D721Med (cell line): ENCODE data around the gene EPHB3.

Experiments used
- DNase-seq: peaks from one replicate; pipeline ENCODE4 v3.0.0; 2011; ENCODE audit warnings: low spot score; ENCODE audit not compliant: insufficient read length
- FAIRE-seq: peaks from 2 replicates; lab custom pipeline; 2011; peaks lifted over from hg19 to GRCh38; lab: Jason Lieb, UNC
- TF ChIP-seq, protein P1 (sequence below): IDR thresholded peaks from 2 replicates; pipeline ENCODE4 v1.5.1; 2012; ENCODE audit warnings: mild to moderate bottlenecking, control low read depth; ENCODE audit not compliant: insufficient read depth; ENCODE audit errors: missing control alignments

EPHB3 gene

DNA sequence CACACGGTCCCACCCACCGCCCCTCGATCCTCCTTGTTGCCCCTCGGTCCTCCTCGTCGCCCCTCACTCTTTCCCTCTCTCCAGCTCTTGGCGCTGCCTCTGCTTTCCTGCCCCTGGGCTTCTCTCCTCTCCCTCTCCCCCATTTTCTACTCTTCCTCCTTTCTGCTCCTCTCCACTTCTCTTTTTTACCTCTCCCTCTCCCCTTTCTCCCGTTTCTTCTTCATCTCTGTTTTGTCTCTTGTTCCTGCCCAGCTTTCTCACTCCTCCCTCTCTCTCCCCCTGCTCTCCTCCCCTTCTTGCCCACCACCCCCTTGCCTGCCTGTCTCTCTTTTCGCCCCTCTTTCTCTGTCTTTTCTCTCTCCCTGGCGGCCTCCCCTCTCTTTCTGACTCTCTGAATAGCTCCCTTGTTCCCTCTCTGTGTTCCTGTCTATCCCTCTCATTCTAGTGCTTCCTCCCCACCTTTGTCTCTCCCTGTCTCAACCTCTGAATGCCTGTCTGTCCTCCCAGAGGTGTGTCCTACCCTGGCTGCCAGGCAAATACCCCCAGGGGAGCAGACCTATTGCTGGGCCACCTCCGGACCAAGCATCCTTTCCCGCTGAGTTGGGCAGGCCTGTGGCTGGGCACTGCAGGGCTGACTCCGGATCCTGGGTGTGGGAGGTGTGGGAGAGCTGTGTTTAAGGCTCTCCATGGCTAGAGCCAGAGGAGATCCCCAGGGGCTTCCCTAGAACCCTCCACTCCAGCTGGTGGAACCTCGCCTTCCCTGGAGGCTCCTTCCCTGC, 41.0 kb downstream of the EPHB3 start:
- TF ChIP-seq, protein P1, sequence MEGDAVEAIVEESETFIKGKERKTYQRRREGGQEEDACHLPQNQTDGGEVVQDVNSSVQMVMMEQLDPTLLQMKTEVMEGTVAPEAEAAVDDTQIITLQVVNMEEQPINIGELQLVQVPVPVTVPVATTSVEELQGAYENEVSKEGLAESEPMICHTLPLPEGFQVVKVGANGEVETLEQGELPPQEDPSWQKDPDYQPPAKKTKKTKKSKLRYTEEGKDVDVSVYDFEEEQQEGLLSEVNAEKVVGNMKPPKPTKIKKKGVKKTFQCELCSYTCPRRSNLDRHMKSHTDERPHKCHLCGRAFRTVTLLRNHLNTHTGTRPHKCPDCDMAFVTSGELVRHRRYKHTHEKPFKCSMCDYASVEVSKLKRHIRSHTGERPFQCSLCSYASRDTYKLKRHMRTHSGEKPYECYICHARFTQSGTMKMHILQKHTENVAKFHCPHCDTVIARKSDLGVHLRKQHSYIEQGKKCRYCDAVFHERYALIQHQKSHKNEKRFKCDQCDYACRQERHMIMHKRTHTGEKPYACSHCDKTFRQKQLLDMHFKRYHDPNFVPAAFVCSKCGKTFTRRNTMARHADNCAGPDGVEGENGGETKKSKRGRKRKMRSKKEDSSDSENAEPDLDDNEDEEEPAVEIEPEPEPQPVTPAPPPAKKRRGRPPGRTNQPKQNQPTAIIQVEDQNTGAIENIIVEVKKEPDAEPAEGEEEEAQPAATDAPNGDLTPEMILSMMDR, result no peak
- DNase-seq (no peak), FAIRE-seq (no peak)

DNA sequence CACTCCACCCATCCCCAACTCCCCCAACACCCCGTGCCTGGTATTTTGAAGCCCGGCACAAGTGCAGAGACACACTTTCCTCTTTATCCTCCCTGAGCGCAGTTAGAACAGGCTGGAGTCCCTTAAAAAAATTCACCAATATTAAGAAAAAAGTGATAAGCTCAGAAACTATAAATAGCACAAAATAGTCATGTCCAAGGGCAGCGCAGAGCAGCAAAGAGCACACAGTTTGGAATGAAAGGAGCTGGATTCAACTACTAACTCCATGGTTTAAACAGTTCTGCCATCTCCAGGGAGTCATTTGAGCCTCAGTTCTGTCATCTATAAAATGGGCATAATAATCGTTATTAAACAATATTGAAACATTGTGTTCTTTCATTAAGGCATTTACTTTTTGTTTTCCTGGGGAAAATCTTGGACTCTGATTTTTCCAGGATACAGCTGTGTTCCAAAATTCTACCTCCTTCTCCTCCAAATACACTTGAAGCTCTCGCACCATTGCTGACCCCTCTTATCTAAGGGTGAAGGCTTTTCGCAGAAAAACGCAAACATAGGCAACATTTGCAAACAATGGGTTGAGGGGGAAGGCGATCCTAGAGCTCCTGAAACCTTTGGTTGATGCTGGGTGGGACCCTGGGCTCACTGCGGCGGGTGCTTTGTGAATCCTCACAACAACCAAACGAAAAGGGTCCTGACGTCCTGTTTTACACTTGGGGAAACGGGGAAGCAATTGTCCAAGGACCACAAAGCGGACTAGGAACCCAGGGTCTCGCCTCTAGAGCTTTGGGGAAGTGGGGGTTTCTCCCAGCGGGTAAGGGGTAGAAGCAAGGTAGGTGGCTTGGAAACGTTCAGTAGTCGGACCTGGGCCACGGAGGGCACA, 41.8 kb downstream of the EPHB3 start:
- FAIRE-seq, result no peak
- TF ChIP-seq, protein P1, result no peak
- DNase-seq, result no peak

DNA sequence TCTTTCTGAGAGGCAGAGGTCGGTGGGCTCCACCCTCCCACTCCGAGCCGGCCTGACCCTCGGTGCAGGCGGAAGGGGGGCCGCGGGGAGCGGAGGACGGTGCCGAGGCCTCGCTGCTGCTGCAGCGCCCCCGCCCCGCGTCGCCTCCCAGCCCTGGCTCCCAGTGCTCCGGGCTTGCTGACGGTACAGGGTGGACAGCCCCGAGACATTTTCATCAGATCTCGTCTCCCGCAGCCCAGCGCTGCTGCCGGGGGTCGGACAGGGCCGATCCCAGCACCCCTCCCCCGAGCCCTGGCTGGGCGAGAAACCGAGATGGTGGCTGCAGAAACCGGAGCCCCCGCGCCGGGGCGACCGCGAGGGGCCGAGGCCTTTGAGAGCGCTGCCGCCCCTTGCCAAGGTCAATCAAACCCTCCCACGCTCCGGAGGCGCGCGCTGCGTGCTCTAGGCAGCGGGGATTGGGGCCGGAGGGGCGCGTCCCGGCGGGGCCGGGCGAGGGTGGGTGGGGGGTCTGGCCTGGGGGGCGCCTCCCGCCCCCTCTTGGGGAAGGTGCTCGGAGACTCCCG, 42.5 kb downstream of the EPHB3 start:
- DNase-seq, result no peak
- TF ChIP-seq, protein P1, result no peak
- no peak for FAIRE-seq

DNA sequence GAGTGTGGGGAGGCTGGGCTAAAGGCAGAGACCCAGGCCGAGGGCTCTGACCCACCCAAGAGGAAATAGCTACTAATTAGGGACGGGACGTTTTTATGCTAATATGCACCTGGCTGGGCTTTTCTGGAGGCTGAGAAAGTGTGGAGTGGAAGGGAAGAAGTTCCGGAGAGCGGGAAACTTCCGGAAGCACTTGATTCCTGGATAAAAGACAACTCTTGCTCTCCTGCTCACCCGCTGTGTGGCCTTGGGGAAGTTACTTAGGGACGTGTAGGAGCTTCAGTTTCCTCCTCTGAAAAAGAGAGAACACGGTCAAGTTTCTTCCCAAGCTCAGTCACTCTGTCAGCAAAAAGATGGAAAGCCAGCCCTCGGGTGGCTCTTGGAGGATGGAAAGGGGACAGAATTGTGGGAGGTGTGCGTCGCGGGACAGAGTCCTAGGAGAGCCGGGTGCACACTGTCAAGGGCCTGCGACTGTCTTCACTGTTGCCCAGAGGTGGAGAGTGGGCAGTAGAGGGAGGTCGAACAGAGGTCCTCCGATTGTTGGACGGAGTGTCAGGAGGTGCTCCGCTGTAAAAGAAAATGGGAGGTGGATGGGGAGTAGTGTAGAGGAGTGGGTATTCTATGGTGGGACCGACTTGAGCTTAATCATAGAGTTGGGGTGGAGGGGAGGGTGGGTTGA, 43.2 kb downstream of the EPHB3 start:
- TF ChIP-seq, protein P1, result no peak
- FAIRE-seq (no peak), DNase-seq (no peak)

DNA sequence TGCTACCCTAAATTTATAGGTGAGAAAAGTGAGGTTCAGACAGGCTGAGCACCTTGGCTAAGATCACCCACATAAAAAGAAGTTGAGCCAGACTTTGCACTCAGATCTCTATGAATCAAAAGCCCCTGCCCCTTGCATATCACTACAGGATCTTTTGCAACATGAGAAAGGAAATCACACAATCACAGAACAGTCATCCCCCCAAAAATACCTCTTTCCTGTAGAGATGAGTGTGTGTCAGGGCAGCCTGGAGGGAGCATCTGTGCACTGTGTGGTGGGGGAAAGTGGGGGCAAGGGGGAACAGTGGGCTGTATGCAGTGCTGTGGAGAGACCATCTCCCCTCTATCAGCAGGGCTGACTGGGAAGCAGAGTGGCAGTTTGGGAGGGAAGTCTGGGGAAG, 46.6 kb downstream of the EPHB3 start:
- TF ChIP-seq, protein P1, result no peak
- DNase-seq, result no peak
- no peak for FAIRE-seq

DNA sequence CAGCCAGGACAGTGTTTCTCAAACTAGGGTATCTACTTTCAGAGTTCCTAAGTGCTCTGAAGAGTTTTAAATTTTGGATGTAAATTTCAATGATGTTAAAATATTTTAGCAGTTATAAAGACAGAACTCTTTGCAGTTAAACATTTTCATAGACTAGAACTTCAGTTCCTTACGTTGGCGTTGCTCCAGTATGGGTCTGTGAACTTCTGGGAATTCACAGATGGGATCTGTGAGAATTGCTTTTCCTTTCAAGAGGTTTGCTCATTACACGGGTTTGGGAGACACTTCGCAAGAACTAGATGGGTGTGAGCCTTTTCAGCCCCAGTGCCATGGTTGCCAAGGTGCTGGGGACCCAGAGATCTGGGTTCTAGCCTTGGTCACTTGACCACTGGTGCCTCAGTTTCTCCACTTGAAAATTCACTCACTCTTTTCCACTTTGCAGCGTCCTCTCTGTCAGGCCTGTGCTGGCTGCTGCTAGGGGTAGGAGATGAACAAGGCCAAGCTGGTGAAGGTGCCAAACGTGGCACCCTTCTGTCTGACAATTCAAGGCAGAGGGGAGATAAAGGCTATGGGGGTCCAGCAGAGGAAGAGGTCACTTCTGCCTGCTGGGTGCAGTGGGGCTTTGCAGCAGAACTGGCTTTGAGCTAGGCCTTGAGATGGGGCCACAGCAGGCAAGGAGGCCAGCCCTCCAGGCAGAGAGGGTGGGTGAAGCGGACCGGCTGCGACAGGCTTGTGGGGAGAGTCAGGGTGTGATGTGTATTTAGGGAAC, 48.1 kb downstream of the EPHB3 start:
- DNase-seq (no peak), FAIRE-seq (no peak)
- TF ChIP-seq, protein P1, result no peak
